NB4 (cell line): ENCODE data around the gene NFU1.
A peak's percentile ranks its signal among the peaks of the same experiment; 100 is the strongest.

Experiments
- DNase-seq: peaks from one replicate; pipeline ENCODE4 v3.0.0; 2010; ENCODE audit warnings: low read depth
- H3K4me3 ChIP-seq: one replicate; pipeline ENCODE4 v1.5.1; 2011; ENCODE audit warnings: mild to moderate bottlenecking, low read depth, low read length, moderate library complexity
- MYC ChIP-seq: IDR thresholded peaks from 2 replicates; pipeline ENCODE4 v1.6.1; 2011; ENCODE audit warnings: low read depth, low read length
- POLR2A ChIP-seq: IDR thresholded peaks from 2 replicates; pipeline ENCODE4 v1.6.1; 2011; ENCODE audit warnings: mild to moderate bottlenecking; ENCODE audit not compliant: insufficient read length; ENCODE audit errors: extremely low read depth
- TF ChIP-seq, protein P1 (sequence below): IDR thresholded peaks from one replicate; pipeline ENCODE4 v1.5.1; 2012; ENCODE audit warnings: low read depth, low read length
- TF ChIP-seq, protein P2 (sequence below): IDR thresholded peaks from 2 replicates; pipeline ENCODE4 v1.6.1; 2011; ENCODE audit warnings: low read depth, low read length

Gene NFU1

DNA sequence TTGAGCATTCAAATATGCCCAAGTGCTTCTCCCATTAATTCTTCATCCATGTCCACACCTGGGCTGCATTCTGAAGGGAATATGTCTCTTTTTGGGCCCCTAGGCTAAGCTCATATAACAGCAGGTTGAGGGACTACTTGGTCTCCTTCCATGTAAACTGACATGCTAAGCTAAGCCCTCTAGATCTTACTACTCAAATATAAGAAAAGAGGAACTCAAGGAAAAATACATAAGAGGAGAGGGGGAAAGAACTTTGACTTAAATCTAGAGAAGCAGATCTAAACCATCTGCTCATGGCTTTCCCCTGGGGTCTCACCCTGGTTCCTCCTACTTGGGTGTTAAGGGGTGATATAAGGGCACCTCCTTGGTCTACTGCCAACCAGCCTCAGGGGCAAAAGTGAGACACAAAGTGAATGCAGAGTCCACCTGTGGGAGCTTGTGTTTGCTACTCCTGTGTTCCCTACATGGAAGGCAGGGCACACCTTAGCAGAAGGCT, 19.8 kb upstream of the NFU1 start:
- H3K4me3 ChIP-seq, result no peak overlapping the region
- peak; percentile 46 for DNase-seq
- TF ChIP-seq, protein P1, sequence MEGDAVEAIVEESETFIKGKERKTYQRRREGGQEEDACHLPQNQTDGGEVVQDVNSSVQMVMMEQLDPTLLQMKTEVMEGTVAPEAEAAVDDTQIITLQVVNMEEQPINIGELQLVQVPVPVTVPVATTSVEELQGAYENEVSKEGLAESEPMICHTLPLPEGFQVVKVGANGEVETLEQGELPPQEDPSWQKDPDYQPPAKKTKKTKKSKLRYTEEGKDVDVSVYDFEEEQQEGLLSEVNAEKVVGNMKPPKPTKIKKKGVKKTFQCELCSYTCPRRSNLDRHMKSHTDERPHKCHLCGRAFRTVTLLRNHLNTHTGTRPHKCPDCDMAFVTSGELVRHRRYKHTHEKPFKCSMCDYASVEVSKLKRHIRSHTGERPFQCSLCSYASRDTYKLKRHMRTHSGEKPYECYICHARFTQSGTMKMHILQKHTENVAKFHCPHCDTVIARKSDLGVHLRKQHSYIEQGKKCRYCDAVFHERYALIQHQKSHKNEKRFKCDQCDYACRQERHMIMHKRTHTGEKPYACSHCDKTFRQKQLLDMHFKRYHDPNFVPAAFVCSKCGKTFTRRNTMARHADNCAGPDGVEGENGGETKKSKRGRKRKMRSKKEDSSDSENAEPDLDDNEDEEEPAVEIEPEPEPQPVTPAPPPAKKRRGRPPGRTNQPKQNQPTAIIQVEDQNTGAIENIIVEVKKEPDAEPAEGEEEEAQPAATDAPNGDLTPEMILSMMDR, result no peak
- TF ChIP-seq POLR2A, result no peak
- TF ChIP-seq MYC, result no peak
- TF ChIP-seq, protein P2, sequence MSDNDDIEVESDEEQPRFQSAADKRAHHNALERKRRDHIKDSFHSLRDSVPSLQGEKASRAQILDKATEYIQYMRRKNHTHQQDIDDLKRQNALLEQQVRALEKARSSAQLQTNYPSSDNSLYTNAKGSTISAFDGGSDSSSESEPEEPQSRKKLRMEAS, result no peak

DNA sequence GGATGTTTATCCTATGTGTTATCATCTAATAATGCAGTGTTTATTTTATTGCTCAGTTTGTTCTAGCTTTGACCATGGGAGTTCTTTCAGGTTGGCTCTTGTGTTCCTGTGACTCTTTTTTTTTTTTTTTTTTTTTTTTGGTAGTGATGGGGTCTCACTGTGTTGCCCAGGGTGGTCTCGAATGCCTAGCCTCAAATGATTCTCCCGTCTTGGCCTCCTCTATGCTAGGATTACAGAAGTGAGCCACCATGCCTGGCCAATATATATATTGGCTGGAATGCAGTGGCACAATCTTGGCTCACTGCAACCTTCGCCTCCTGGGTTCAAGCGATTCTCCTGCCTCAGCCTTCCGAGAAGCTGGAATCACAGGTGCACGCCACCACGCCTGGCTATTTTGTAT, 18.9 kb upstream of the NFU1 start:
- H3K4me3 ChIP-seq, result no peak overlapping the region
- no peak for DNase-seq
- TF ChIP-seq POLR2A, result no peak
- TF ChIP-seq, protein P1, result no peak

DNA sequence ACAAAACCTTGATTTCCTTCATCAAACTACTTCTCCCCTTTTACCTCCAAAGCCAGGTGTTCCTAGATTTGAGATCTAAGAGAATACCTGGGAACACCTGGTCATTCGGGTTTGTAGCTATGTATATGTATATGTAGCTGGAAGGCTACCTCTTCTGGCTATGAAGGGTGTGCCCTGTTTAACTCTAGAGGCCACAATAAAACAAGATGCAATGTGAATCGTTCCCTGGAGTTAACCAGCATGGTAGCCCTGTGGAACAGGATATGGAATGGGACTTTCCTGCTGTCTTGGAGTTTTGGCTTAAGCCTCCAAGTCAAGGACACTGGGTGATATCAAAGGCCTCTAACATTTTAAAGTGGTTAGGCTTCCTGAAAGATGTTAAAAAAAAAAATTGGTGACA, 17.7 kb upstream of the NFU1 start:
- TF ChIP-seq, protein P1, result no peak
- TF ChIP-seq, protein P2, result no peak
- TF ChIP-seq POLR2A (no peak), MYC (no peak)
- no peak for DNase-seq
- no peak overlapping the region for H3K4me3 ChIP-seq

DNA sequence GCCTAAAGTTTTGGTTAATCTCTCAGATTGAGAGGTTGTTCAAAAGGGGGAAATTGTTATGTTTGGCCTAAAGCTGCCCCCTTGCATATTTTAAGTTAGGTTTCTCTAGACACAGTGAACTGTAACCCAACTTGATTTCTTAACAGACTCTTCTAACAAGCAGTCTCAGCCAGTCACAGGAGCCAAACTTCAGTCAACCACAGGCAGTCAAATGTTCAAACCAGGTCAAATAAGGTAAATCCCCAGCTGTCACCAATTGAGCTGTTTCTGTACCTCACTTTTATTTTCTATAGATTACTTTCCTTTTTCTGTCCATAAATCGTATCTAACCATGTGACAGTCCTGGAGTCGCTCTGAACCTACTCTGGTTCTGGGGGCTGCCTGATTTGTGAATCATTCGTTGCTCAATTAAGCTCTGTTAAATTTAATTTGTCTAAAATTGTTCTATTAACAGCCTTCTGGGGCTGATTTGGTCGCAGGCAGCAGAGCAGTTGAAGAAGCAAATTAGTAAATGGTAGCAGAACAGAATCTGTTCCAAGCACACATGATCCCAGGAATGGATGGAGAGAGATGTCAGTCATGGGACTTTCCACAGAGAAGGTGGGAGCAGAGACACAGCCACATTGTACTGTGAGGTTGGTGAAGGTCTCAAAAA, 16.4 kb upstream of the NFU1 start:
- DNase-seq, result no peak
- H3K4me3 ChIP-seq, result no peak overlapping the region
- TF ChIP-seq, protein P1, result no peak
- TF ChIP-seq POLR2A, result no peak
- TF ChIP-seq, protein P2, result no peak
- TF ChIP-seq MYC, result no peak

DNA sequence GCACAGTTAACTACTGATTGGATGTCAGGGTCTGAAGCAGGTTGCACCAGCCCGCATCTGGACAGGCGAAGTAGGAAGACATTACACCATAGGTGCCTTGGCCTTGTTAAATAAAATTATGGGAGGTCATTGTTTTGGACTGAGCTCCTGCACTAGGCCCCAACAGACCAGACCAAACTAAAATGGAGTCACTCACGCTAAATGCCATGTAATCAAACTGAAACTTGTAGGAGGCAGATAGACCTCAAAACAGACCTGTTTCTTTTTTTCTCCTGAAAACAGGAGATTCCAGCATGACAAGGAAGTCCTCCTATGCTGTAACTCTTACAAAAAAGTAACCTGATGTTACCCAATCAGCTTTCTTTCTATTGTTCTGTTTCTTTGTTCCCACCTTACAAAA, 15.5 kb upstream of the NFU1 start:
- no peak overlapping the region for H3K4me3 ChIP-seq
- DNase-seq, result no peak
- TF ChIP-seq, protein P2, result no peak
- TF ChIP-seq POLR2A (no peak), MYC (no peak)
- TF ChIP-seq, protein P1, result no peak
